ENCODE data around the gene ZNF831.

Gene ZNF831

GRCh38 chr20:59193325-59193724, 29.7 kb downstream of the ZNF831 start:
- no peak for TF ChIP-seq POLR2AphosphoS5 (IDR thresholded peaks at IDR 0.05; ENCODE audit: low read depth)
- TF ChIP-seq GABPA (IDR thresholded peaks at IDR 0.05; ENCODE audit: low read depth): no peak
- no peak for TF ChIP-seq SPI1 (IDR thresholded peaks at IDR 0.05; ENCODE audit: borderline replicate concordance, low read depth)
- no peak for TF ChIP-seq REST (IDR thresholded peaks at IDR 0.05; ENCODE audit: insufficient replicate concordance, low read depth)
- TF ChIP-seq CTCF (IDR thresholded peaks at IDR 0.05; ENCODE audit: insufficient read depth, low read length): no peak
- H3K27me3 ChIP-seq (ENCODE audit: insufficient read depth, poor library complexity, severe bottlenecking): no peaks in the 10 kb centered on the region
- H3K4me3 ChIP-seq (replicated peaks; ENCODE audit: insufficient read depth, low read length): no peak overlapping the region

GRCh38 chr20:59194023-59194935, 30.7 kb downstream of the ZNF831 start:
- no peak for DNase-seq (ENCODE audit: low read depth in 1 of 2, low spot score in 1 of 2)
- Histone ChIP-seq H3K27me3 (ENCODE audit: insufficient read depth, poor library complexity, severe bottlenecking) (no peaks in the 10 kb centered on the region), H3K27ac (replicated peaks) (no peak overlapping the region), H3K4me3 (replicated peaks; ENCODE audit: insufficient read depth, low read length) (no peak overlapping the region)
- TF ChIP-seq POLR2AphosphoS5 (IDR thresholded peaks at IDR 0.05; ENCODE audit: low read depth) (no peak), CTCF (IDR thresholded peaks at IDR 0.05; ENCODE audit: insufficient read depth, low read length) (no peak), SPI1 (IDR thresholded peaks at IDR 0.05; ENCODE audit: borderline replicate concordance, low read depth) (no peak), GABPA (IDR thresholded peaks at IDR 0.05; ENCODE audit: low read depth) (no peak), REST (IDR thresholded peaks at IDR 0.05; ENCODE audit: insufficient replicate concordance, low read depth) (no peak)

More at GRCh38 chr20:59193325-59193724, 29.7 kb downstream of the ZNF831 start:
- H3K27ac ChIP-seq (replicated peaks): no peak overlapping the region
- no peak for DNase-seq (ENCODE audit: low read depth in 1 of 2, low spot score in 1 of 2)

GRCh38 chr20:59195316-59195993, 31.8 kb downstream of the ZNF831 start:
- no peak overlapping the region for H3K4me3 ChIP-seq (replicated peaks; ENCODE audit: insufficient read depth, low read length)
- TF ChIP-seq SPI1 (IDR thresholded peaks at IDR 0.05; ENCODE audit: borderline replicate concordance, low read depth) (no peak), GABPA (IDR thresholded peaks at IDR 0.05; ENCODE audit: low read depth) (no peak), POLR2AphosphoS5 (IDR thresholded peaks at IDR 0.05; ENCODE audit: low read depth) (no peak), REST (IDR thresholded peaks at IDR 0.05; ENCODE audit: insufficient replicate concordance, low read depth) (no peak), CTCF (IDR thresholded peaks at IDR 0.05; ENCODE audit: insufficient read depth, low read length) (no peak)
- H3K27me3 ChIP-seq (ENCODE audit: insufficient read depth, poor library complexity, severe bottlenecking): no peaks in the 10 kb centered on the region
- no peak overlapping the region for H3K27ac ChIP-seq (replicated peaks)
- no peak for DNase-seq (ENCODE audit: low read depth in 1 of 2, low spot score in 1 of 2)

Measured in HL-60 (cell line).